Endothelial cell of umbilical vein (primary cell): ENCODE data around the gene STX8. TPM values are rescaled to one million over a fixed set of nuclear protein-coding genes. Genes with fewer than 3 reads are reported as not detected.

ENCODE experiments used
- BruUV-seq: library from RNA; stranded (reverse); fragments of 400-500 nt; replicated peaks from 2 replicates; lab custom pipeline; 2021; lab: Mats Ljungman, UMichigan
- CTCF ChIA-PET: fragments of 300-600, 350-600 bp; sonication (Branson Sonifier 250); formaldehyde crosslinking; loops from one replicate; lab custom pipeline; 2021; ENCODE audit warnings: antibody characterized with exemption, inconsistent platforms; lab: Charles Lee
- POLR2A ChIA-PET: fragments of 300-600, 350-600 bp; sonication (Branson Sonifier 250); formaldehyde crosslinking; loops from one replicate; lab custom pipeline; 2021; ENCODE audit warnings: antibody characterized with exemption, inconsistent platforms; lab: Charles Lee
- DNase-seq: peaks from one replicate; pipeline ENCODE4 v3.0.0-alpha.2; 2011; ENCODE audit warnings: low read depth, low spot score
- FAIRE-seq: peaks from 2 replicates; lab custom pipeline; 2011; peaks lifted over from hg19 to GRCh38; lab: Jason Lieb, UNC
- H2AFZ ChIP-seq: 2 replicates; pipeline ENCODE4 v1.6.0; 2012; ENCODE audit warnings: low read depth, low read length, control low read depth, inconsistent platforms
- H3K27ac ChIP-seq: 2 replicates; pipeline ENCODE4 v1.5.1; 2011; ENCODE audit warnings: low read depth, mild to moderate bottlenecking, control low read depth, low read length, moderate library complexity; ENCODE audit not compliant: insufficient read depth
- H3K27me3 ChIP-seq, 2 experiments: 2 replicates each; pipeline versions ENCODE4 v1.6.0 to v1.6.1; 2011; ENCODE audit warnings: low read length in 2 of 2, mixed read lengths in 1 of 2; ENCODE audit not compliant: control insufficient read depth in 2 of 2, insufficient read depth in 2 of 2
- H3K36me3 ChIP-seq, 2 experiments: 2 replicates in 1 of 2; 3 replicates in 1 of 2; pipeline ENCODE4 v1.5.1; 2011; ENCODE audit warnings: low read length in 2 of 2, mild to moderate bottlenecking in 1 of 2, moderate library complexity in 1 of 2; ENCODE audit not compliant: control insufficient read depth in 2 of 2, insufficient read depth in 2 of 2; ENCODE audit errors: extremely low read depth in 1 of 2
- H3K4me1 ChIP-seq: 3 replicates; pipeline ENCODE4 v1.5.1; 2011; ENCODE audit warnings: mild to moderate bottlenecking, low read length; ENCODE audit not compliant: control insufficient read depth, insufficient read depth; ENCODE audit errors: extremely low read depth
- H3K4me2 ChIP-seq: 2 replicates; pipeline ENCODE4 v1.6.1; 2011; ENCODE audit warnings: low read length, control low read depth, mixed read lengths; ENCODE audit not compliant: insufficient read depth
- H3K4me3 ChIP-seq, 3 experiments: fragments of 200-600 bp in 1 of 3; sonication (generic), shearing (Covaris generic) in 1 of 3; replicated peaks in 1 of 3; 2 replicates each; pipeline ENCODE4 v1.5.1; 2011 to 2016; ENCODE audit warnings: control low read depth in 3 of 3, low read length in 3 of 3, mild to moderate bottlenecking in 2 of 3, inconsistent platforms in 1 of 3, low read depth in 1 of 3, moderate library complexity in 1 of 3; ENCODE audit not compliant: insufficient read depth in 1 of 3
- H3K79me2 ChIP-seq: 2 replicates; pipeline ENCODE4 v1.6.0; 2012; ENCODE audit warnings: low read length, inconsistent platforms; ENCODE audit not compliant: control insufficient read depth, insufficient read depth
- H3K9ac ChIP-seq: replicated peaks from 2 replicates; pipeline ENCODE3; 2011; ENCODE audit warnings: low read length, control low read depth; ENCODE audit not compliant: insufficient read depth; ENCODE audit errors: extremely low read depth
- H3K9me1 ChIP-seq: replicated peaks from 3 replicates; pipeline ENCODE4 v1.6.0; 2011; ENCODE audit warnings: mild to moderate bottlenecking, low read length; ENCODE audit not compliant: control insufficient read depth, insufficient read depth; ENCODE audit errors: extremely low read depth
- H3K9me3 ChIP-seq: replicated peaks from 2 replicates; pipeline ENCODE4 v1.5.1; 2012; ENCODE audit warnings: low read length, inconsistent platforms; ENCODE audit not compliant: control insufficient read depth, insufficient read depth
- H4K20me1 ChIP-seq: replicated peaks from 2 replicates; pipeline ENCODE3; 2011; ENCODE audit warnings: mild to moderate bottlenecking, low read length; ENCODE audit not compliant: control insufficient read depth, insufficient read depth; ENCODE audit errors: extremely low read depth
- CTCF ChIP-seq, 2 donors: IDR thresholded peaks; 1 replicate in 1 of 2; 2 replicates in 1 of 2; pipeline ENCODE4 v1.5.1; 2011; ENCODE audit warnings: low read length in 2 of 2, mild to moderate bottlenecking in 2 of 2, moderate library complexity in 2 of 2, control low read depth in 1 of 2, inconsistent platforms in 1 of 2, low read depth in 1 of 2; ENCODE audit not compliant: insufficient read depth in 1 of 2; ENCODE audit errors: extremely low read depth in 1 of 2
- GATA2 ChIP-seq: IDR thresholded peaks from 2 replicates; pipeline ENCODE4 v1.7.0; 2011; ENCODE audit warnings: low read depth, mild to moderate bottlenecking, moderate library complexity, mixed read lengths, low read length; ENCODE audit not compliant: insufficient read length, insufficient read depth
- JUN ChIP-seq: IDR thresholded peaks from 2 replicates; pipeline ENCODE4 v1.6.1; 2011; ENCODE audit warnings: borderline replicate concordance, low read depth; ENCODE audit not compliant: insufficient read length, insufficient read depth
- MYC ChIP-seq: IDR thresholded peaks from one replicate; pipeline ENCODE4 v1.6.1; 2011; ENCODE audit warnings: mild to moderate bottlenecking, low read depth, low read length
- POLR2A ChIP-seq: IDR thresholded peaks from 2 replicates; pipeline ENCODE4 v1.6.1; 2012; ENCODE audit warnings: low read depth, mild to moderate bottlenecking, control low read depth, low read length
- POLR2AphosphoS5 ChIP-seq: IDR thresholded peaks from 2 replicates; pipeline ENCODE4 v1.6.1; 2012; ENCODE audit warnings: low read depth, mild to moderate bottlenecking, control low read depth, low read length, moderate library complexity; ENCODE audit not compliant: insufficient read depth
- dilution Hi-C: fragments of 300-500 bp; cut with MboI; formaldehyde crosslinking; loops from one replicate; pipeline ENCODE4 v1.15.0; 2019; ENCODE audit warnings: low sequenced_read_pairs; ENCODE audit not compliant: extremely low pct_ligation_motif_present
- intact Hi-C: fragments of 100-400 bp; cut with micrococcal nuclease; formaldehyde crosslinking; loops from one replicate; pipeline ENCODE4 v1.10.0; 2022
- polyA plus RNA-seq, 4 experiments: library from polyadenylated mRNA; depleted of rRNA in 3 of 4; stranded (reverse) in 3 of 4; unstranded in 1 of 4; fragments of >200 nt; gene quantifications; 2 replicates each; pipeline versions ENCODE4 v1.2.1 to v1.2.3, GENCODE V29; 2011 to 2012; ENCODE audit warnings: missing spikeins in 1 of 4
- total RNA-seq: library from RNA; stranded (reverse); gene quantifications from 2 replicates; pipeline ENCODE4 v1.2.3, GENCODE V29; 2021

STX8 gene
- total and polyA plus RNA-seq, 2 donors (not counting 3 experiments of a cell fraction or from before 2014, with no cell fraction given) = 25.9 to 67.3 TPM

GRCh38 chr17:9218911-9219310 is 356.7 kb downstream of the STX8 start:
- H3K4me2 ChIP-seq = no peak overlapping the region
- POLR2A ChIA-PET = no interaction called here
- dilution Hi-C loops = no loop called here
- FAIRE-seq = no peak
- H4K20me1 ChIP-seq = no peaks in the 10 kb centered on the region
- H3K36me3 ChIP-seq = no peaks in the 10 kb centered on the region
- H3K4me3 ChIP-seq = no peak overlapping the region
- no TSS peak for BruUV-seq
- H3K27ac ChIP-seq = no peak overlapping the region
- no peaks in the 10 kb centered on the region for H3K9me3 ChIP-seq
- H3K79me2 ChIP-seq = no peaks in the 10 kb centered on the region
- CTCF ChIA-PET = no interaction called here
- H3K4me1 ChIP-seq = no peaks in the 10 kb centered on the region
- DNase-seq = no peak
- no peaks in the 10 kb centered on the region for H3K9me1 ChIP-seq
- TF ChIP-seq GATA2 (no peak), POLR2AphosphoS5 (no peak), POLR2A (no peak), JUN (no peak), CTCF (IDR thresholded peaks at IDR 0.05; ENCODE audit: extremely low read depth in 1 of 2, insufficient read depth in 1 of 2, low read depth in 1 of 2, low read length in 2 of 2) (no peak)
- H3K9ac ChIP-seq = no peak overlapping the region
- H3K27me3 ChIP-seq = no peaks in the 10 kb centered on the region
- intact Hi-C loops = no loop called here
- no peak overlapping the region for H2AFZ ChIP-seq

DNA sequence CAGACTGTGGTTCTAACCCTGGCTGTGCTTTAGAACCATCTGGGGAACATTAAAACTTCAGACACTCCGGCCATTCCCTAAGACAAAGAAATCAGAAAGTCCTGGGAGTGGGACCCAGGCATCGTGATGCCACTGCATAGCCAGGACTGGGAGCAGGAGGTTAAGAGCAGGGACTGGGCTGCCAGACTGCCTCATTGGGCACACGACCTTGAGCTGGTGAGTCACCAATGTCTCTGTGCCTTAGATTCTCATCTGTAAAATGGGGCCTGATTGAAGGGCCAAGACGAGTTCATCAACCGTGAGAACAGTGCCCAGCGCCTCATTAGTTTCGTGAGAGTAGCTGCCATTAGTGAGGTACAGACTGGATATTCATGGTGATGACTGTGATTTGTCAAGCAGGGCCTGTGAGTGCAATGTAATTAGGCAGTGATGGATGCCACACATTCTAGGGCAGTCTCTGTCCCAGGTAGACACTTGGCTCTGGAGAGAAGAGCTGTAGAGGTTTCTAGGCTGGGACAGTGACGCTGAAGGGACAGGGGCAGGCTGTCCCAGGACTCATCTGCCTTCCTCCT is 357.5 kb downstream of the STX8 start:
- Histone ChIP-seq H3K9me1 (no peaks in the 10 kb centered on the region), H2AFZ (no peak overlapping the region), H3K36me3 (no peaks in the 10 kb centered on the region), H3K4me2 (no peak overlapping the region), H3K79me2 (no peaks in the 10 kb centered on the region), H3K27me3 (no peaks in the 10 kb centered on the region), H3K4me1 (no peaks in the 10 kb centered on the region), H3K27ac (no peak overlapping the region), H4K20me1 (no peaks in the 10 kb centered on the region), H3K9ac (no peak overlapping the region), H3K4me3 (no peak overlapping the region), H3K9me3 (no peaks in the 10 kb centered on the region)
- TF ChIP-seq MYC (no peak), POLR2AphosphoS5 (no peak), JUN (no peak), CTCF (IDR thresholded peaks at IDR 0.05; ENCODE audit: extremely low read depth in 1 of 2, insufficient read depth in 1 of 2, low read depth in 1 of 2, low read length in 2 of 2) (no peak)
- intact Hi-C loops = no loop called here
- ChIA-PET POLR2A (no interaction called here), CTCF (interaction anchor here (0.8 kb wide), 1 partner anchor 337 kb away, joined by 3 read pairs; no protein-coding TSS in a partner anchor)
- no peak for DNase-seq
- dilution Hi-C loops = no loop called here
- no TSS peak for BruUV-seq
- no peak for FAIRE-seq
